MM.1S (cell line): ENCODE data around the gene PCDHGB5.
"Not testable (repeated sequence)": the region's sequence is repeated elsewhere in the genome, so short reads cannot be mapped to it uniquely, and the experiment has no call there.

Experiments used
- DNase-seq: peaks from one replicate; pipeline ENCODE4 v3.0.0-alpha.2; 2015
- H2AFZ ChIP-seq: fragments of 300-600 bp; sonication (generic); 2 replicates; pipeline ENCODE4 v1.6.0; 2016; ENCODE audit warnings: antibody characterized with exemption, low read length
- H3F3A ChIP-seq: fragments of 300-600 bp; sonication (generic); 2 replicates; pipeline ENCODE4 v1.6.1; 2016; ENCODE audit warnings: mild to moderate bottlenecking, antibody characterized with exemption, low read length, moderate library complexity, mixed read lengths; ENCODE audit not compliant: insufficient read depth
- H3K27ac ChIP-seq: fragments of 300-600 bp; sonication (generic); 2 replicates; pipeline ENCODE4 v1.5.1; 2016; ENCODE audit warnings: mild to moderate bottlenecking, low read length
- H3K27me3 ChIP-seq: fragments of 300-600 bp; sonication (generic); replicated peaks from 2 replicates; pipeline ENCODE4 v1.6.0; 2016; ENCODE audit warnings: low read length; ENCODE audit not compliant: insufficient read depth
- H3K36me3 ChIP-seq: fragments of 300-600 bp; sonication (generic); replicated peaks from 2 replicates; pipeline ENCODE4 v1.6.1; 2016; ENCODE audit warnings: mild to moderate bottlenecking, low read length, mixed read lengths; ENCODE audit not compliant: insufficient read depth
- H3K4me1 ChIP-seq: fragments of 300-600 bp; sonication (generic); 2 replicates; pipeline ENCODE4 v1.6.1; 2016; ENCODE audit warnings: low read length, mixed read lengths
- H3K4me2 ChIP-seq: fragments of 300-600 bp; sonication (generic); 2 replicates; pipeline ENCODE4 v1.6.0; 2016; ENCODE audit warnings: low read depth, low read length
- H3K4me3 ChIP-seq: fragments of 300-600 bp; sonication (generic); 2 replicates; pipeline ENCODE4 v1.5.1; 2016; ENCODE audit warnings: low read length, mixed read lengths
- H3K79me2 ChIP-seq: fragments of 300-600 bp; sonication (generic); 2 replicates; pipeline ENCODE4 v1.6.1; 2016; ENCODE audit warnings: mixed run types, low read length, mixed read lengths
- H3K9ac ChIP-seq: fragments of 300-600 bp; sonication (generic); 2 replicates; pipeline ENCODE4 v1.6.1; 2016; ENCODE audit warnings: low read length, mixed read lengths
- H3K9me2 ChIP-seq: fragments of 300-600 bp; sonication (generic); replicated peaks from 2 replicates; pipeline ENCODE4 v1.6.1; 2016; ENCODE audit warnings: mild to moderate bottlenecking, low read length, mixed read lengths; ENCODE audit not compliant: insufficient read depth
- H3K9me3 ChIP-seq: fragments of 300-600 bp; sonication (generic); replicated peaks from 2 replicates; pipeline ENCODE4 v1.6.1; 2016; ENCODE audit warnings: mild to moderate bottlenecking, low read length, mixed read lengths; ENCODE audit not compliant: insufficient read depth
- H4K20me1 ChIP-seq: fragments of 300-600 bp; sonication (generic); 2 replicates; pipeline ENCODE4 v1.6.1; 2016; ENCODE audit warnings: mild to moderate bottlenecking, low read length, moderate library complexity, mixed read lengths; ENCODE audit not compliant: insufficient read depth
- CTCF ChIP-seq: fragments of 300-600 bp; sonication (generic); IDR thresholded peaks from 2 replicates; pipeline ENCODE4 v1.5.1; 2016; ENCODE audit warnings: antibody characterized with exemption, low read length, mixed read lengths
- EZH2 ChIP-seq: fragments of 300-600 bp; sonication (generic); optimal IDR thresholded peaks from 2 replicates; pipeline ENCODE3; 2017; ENCODE audit warnings: low read depth, mild to moderate bottlenecking, antibody characterized with exemption, low read length, mixed read lengths
- EZH2phosphoT487 ChIP-seq: fragments of 300-600 bp; sonication (generic); IDR thresholded peaks from 2 replicates; pipeline ENCODE4 v1.6.1; 2018; ENCODE audit warnings: antibody characterized with exemption, low read length

The PCDHGB5 gene

DNA sequence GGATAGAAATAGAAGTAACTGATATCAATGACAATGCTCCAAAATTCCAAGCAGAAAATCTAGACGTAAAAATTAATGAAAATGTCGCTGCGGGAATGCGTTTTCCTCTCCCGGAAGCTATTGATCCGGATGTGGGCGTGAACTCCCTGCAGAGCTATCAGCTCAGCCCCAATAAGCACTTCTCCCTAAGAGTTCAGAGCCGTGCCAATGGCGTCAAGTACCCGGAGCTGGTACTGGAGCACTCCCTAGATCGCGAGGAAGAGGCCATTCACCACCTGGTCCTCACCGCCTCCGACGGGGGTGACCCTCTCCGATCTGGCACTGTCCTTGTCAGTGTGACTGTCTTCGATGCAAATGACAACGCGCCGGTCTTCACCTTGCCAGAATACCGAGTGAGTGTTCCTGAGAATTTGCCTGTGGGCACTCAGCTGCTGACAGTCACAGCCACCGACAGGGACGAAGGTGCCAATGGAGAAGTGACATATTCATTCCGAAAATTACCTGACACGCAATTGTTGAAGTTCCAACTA, 15.9 kb downstream of the PCDHGB5 start:
- H3K27ac ChIP-seq: no peak overlapping the region
- H3K4me1 ChIP-seq: no peaks in the 10 kb centered on the region
- no peaks in the 10 kb centered on the region for H3K79me2 ChIP-seq
- H3K36me3 ChIP-seq: no peaks in the 10 kb centered on the region
- TF ChIP-seq EZH2 (no peak), EZH2phosphoT487 (no peak), CTCF (no peak)
- H3K4me3 ChIP-seq: peak overlapping the region; percentile 55
- H4K20me1 ChIP-seq: no peaks in the 10 kb centered on the region
- no peaks in the 10 kb centered on the region for H3K9me3 ChIP-seq
- H3K27me3 ChIP-seq: peaks cover 19% of the 10 kb centered on the region
- no peaks in the 10 kb centered on the region for H3F3A ChIP-seq
- H2AFZ ChIP-seq: peak overlapping the region; percentile 8; the same call in 1 of the 2 replicates
- H3K9me2 ChIP-seq: no peaks in the 10 kb centered on the region
- H3K4me2 ChIP-seq: peak overlapping the region; percentile 57
- no peak overlapping the region for H3K9ac ChIP-seq
- DNase-seq: no peak

GRCh38 chr5:141414548-141415274, 17.0 kb downstream of the PCDHGB5 start:
- H3K27me3 ChIP-seq: peaks cover 25% of the 10 kb centered on the region
- not testable (repeated sequence) for H3F3A ChIP-seq, H3K36me3 ChIP-seq, H3K27ac ChIP-seq, DNase-seq, H3K9me2 ChIP-seq, H2AFZ ChIP-seq, H4K20me1 ChIP-seq, H3K9ac ChIP-seq, H3K4me3 ChIP-seq, H3K4me2 ChIP-seq, H3K4me1 ChIP-seq, H3K9me3 ChIP-seq, H3K79me2 ChIP-seq

DNA sequence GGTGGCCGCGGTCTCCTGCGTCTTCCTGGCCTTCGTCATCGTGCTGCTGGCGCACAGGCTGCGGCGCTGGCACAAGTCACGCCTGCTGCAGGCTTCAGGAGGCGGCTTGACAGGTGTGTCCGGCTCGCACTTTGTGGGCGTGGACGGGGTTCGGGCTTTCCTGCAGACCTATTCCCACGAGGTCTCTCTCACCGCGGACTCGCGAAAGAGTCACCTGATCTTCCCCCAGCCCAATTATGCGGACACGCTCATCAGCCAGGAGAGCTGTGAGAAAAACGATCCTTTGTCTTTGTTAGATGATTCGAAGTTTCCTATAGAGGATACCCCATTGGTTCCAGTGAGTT, 17.5 kb downstream of the PCDHGB5 start:
- H3K4me2 ChIP-seq: not testable (repeated sequence)

GRCh38 chr5:141417494-141418172, 19.9 kb downstream of the PCDHGB5 start, which contains the start of gene PCDHGB7:
Gene PCDHGB7 (plus strand): TSS chr5:141417677. CDS start chr5:141417860, 183 bp downstream.
- H3K4me2 ChIP-seq: peak within 1 kb of the TSS; percentile 58
- H3K79me2 ChIP-seq, H3K4me1 ChIP-seq, H3K9me3 ChIP-seq, H3K36me3 ChIP-seq, H3K27ac ChIP-seq, H3K9me2 ChIP-seq, H3K9ac ChIP-seq, H3F3A ChIP-seq, H4K20me1 ChIP-seq: not testable (repeated sequence)
- peak; percentile 69 for TF ChIP-seq CTCF
- peaks cover 37% of the 10 kb centered on the region for H3K27me3 ChIP-seq
- peak; percentile 78 for DNase-seq
- H2AFZ ChIP-seq: peak within 1 kb of the TSS; percentile 76
- H3K4me3 ChIP-seq: peak within 1 kb of the TSS; percentile 67

More for the DNA sequence above, 17.5 kb downstream of the PCDHGB5 start:
- H3K9ac ChIP-seq, H3K4me3 ChIP-seq, H3K36me3 ChIP-seq, DNase-seq, H3K9me2 ChIP-seq, H3K4me1 ChIP-seq, H3K9me3 ChIP-seq, H3F3A ChIP-seq, H2AFZ ChIP-seq, H3K79me2 ChIP-seq, H4K20me1 ChIP-seq, H3K27ac ChIP-seq: not testable (repeated sequence)
- peaks cover 25% of the 10 kb centered on the region for H3K27me3 ChIP-seq
